Mammary epithelial cell (primary cell): ENCODE results near the gene HMG20A.

Experiments used
- EZH2 ChIP-seq: IDR thresholded peaks from 2 replicates; pipeline ENCODE4 v1.6.1; 2012; ENCODE audit warnings: low read length, inconsistent platforms, borderline replicate concordance
- TF ChIP-seq, protein P1 (sequence below), 2 donors: IDR thresholded peaks in 1 of 2; conservative IDR thresholded peaks in 1 of 2; 2 replicates each; pipeline ENCODE4 v1.5.1; 2011 to 2012; ENCODE audit warnings: inconsistent platforms in 2 of 2, low read length in 2 of 2, mild to moderate bottlenecking in 2 of 2, control low read depth in 1 of 2, low read depth in 1 of 2; ENCODE audit not compliant: insufficient read depth in 1 of 2; ENCODE audit errors: extremely low read depth in 1 of 2

DNA sequence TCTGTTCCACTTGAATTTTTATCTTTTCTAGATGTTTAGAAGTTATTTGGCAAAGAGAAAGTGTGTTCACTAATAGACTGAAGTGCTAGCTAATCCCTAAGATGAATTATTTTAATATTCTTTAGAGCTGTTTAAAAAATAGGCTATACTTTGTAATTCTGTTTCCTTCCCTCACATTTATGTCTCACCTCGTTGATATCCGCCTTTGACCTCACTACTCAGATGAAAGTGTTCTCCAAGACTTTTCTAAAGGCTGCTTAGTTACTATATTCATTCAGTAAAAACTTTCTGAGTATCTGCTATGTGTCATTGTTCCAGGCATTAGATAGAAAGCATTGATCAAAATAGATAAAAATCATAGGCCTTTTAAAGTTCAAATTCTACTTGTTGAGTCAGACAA, 38.3 kb downstream of the HMG20A start:
- no peak for TF ChIP-seq EZH2
- TF ChIP-seq, protein P1, sequence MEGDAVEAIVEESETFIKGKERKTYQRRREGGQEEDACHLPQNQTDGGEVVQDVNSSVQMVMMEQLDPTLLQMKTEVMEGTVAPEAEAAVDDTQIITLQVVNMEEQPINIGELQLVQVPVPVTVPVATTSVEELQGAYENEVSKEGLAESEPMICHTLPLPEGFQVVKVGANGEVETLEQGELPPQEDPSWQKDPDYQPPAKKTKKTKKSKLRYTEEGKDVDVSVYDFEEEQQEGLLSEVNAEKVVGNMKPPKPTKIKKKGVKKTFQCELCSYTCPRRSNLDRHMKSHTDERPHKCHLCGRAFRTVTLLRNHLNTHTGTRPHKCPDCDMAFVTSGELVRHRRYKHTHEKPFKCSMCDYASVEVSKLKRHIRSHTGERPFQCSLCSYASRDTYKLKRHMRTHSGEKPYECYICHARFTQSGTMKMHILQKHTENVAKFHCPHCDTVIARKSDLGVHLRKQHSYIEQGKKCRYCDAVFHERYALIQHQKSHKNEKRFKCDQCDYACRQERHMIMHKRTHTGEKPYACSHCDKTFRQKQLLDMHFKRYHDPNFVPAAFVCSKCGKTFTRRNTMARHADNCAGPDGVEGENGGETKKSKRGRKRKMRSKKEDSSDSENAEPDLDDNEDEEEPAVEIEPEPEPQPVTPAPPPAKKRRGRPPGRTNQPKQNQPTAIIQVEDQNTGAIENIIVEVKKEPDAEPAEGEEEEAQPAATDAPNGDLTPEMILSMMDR (conservative IDR thresholded peaks at IDR 0.05 in 1 of 2, IDR thresholded peaks at IDR 0.05 in 1 of 2; ENCODE audit: extremely low read depth in 1 of 2, insufficient read depth in 1 of 2, low read depth in 1 of 2, low read length in 2 of 2), result no peak
